ENCODE measurements around the gene ECEL1.

DNA sequence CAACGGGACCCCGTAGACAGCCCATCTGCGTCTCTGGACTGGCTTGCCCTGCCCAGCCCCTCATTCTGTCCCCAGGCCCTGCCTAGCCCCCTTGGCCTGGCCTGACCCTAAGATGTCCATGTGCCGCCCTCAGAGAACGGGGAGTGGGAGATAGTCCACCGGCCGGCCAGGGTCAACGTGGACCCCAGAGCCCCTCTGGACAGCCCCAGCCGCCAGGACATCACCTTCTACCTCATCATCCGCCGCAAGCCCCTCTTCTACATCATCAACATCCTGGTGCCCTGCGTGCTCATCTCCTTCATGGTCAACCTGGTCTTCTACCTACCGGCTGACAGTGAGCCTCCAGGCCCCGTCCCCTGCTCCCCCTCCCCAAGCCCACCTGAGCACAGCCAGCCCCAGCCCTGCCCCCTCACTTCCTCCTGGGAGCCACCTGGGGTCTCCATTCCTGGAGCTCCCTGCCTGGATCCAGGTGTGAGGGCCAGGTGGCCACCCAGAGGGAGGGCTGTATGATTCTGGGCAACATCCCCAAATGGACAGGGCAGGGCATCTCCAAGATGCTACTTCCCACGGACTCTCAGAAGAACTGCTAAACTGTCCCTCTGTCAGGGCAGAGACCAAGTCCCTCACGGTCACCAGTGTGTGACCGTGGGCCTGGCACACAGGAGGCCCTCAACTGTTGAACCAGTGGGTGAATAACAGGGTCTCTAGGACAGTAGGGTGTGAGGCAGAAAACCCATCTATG lies 42.3 kb upstream of the ECEL1 start:
- TF ChIP-seq CTCF (IDR thresholded peaks at IDR 0.05) (no peak), POLR2A (IDR thresholded peaks at IDR 0.05) (no peak)

Data from right lobe of liver (tissue), 4 donors.